ENCODE data around the gene ALG6. TPM values are rescaled to one million over a fixed set of nuclear protein-coding genes. Genes with fewer than 3 reads are reported as not detected.
"Not testable (repeated sequence)": the region's sequence is repeated elsewhere in the genome, so short reads cannot be mapped to it uniquely, and the experiment has no call there.

The ALG6 gene
- total and polyA plus RNA-seq, 5 donors, result 5.0 to 6.2 (median 5.4) TPM

- no peaks in the 10 kb centered on the region for H3K27me3 ChIP-seq (ENCODE audit: control insufficient read depth, insufficient read depth)
- intact Hi-C loops (cut with DNase I), result no loop called here
- WGBS, result 99% methylated on average over 1 of the region's 1 CpG
These were observed 94.3 kb downstream of the ALG6 start for GRCh38 chr1:63461661-63462230.

GRCh38 chr1:63463248-63463647 lies 95.8 kb downstream of the ALG6 start:
- intact Hi-C loops (cut with DNase I), result no loop called here
- ATAC-seq (no peak), DNase-seq (no peak)
- Histone ChIP-seq H3K4me1 (ENCODE audit: control insufficient read depth, insufficient read depth, low read length) (no peaks in the 10 kb centered on the region), H3K9me3 (ENCODE audit: control insufficient read depth, low read length) (no peaks in the 10 kb centered on the region), H3K27ac (ENCODE audit: low read length) (no peak overlapping the region), H3K4me3 (ENCODE audit: low read length) (no peak overlapping the region), H3K27me3 (ENCODE audit: control insufficient read depth, insufficient read depth) (no peaks in the 10 kb centered on the region)
- WGBS, result 76% methylated on average over 3 of the region's 3 CpGs

More at GRCh38 chr1:63461661-63462230, 94.3 kb downstream of the ALG6 start:
- Histone ChIP-seq H3K27ac (ENCODE audit: low read length) (no peak overlapping the region), H3K4me3 (ENCODE audit: low read length) (no peak overlapping the region), H3K9me3 (ENCODE audit: control insufficient read depth, low read length) (no peaks in the 10 kb centered on the region), H3K4me1 (ENCODE audit: control insufficient read depth, insufficient read depth, low read length) (no peaks in the 10 kb centered on the region)
- no peak for DNase-seq
- ATAC-seq, result no peak

GRCh38 chr1:63466181-63466580 lies 98.8 kb downstream of the ALG6 start:
- Histone ChIP-seq H3K4me3 (ENCODE audit: low read length) (no peak overlapping the region), H3K9me3 (ENCODE audit: control insufficient read depth, low read length) (no peaks in the 10 kb centered on the region), H3K4me1 (ENCODE audit: control insufficient read depth, insufficient read depth, low read length) (no peaks in the 10 kb centered on the region), H3K27me3 (ENCODE audit: control insufficient read depth, insufficient read depth) (no peaks in the 10 kb centered on the region), H3K27ac (ENCODE audit: low read length) (no peak overlapping the region)
- DNase-seq (no peak), ATAC-seq (no peak)
- WGBS, result 85% methylated on average over 7 of the region's 7 CpGs
- intact Hi-C loops (cut with DNase I), result no loop called here

- H3K4me3 ChIP-seq (ENCODE audit: low read length), result no peak overlapping the region
- H3K27ac ChIP-seq (ENCODE audit: low read length), result no peak overlapping the region
- H3K27me3 ChIP-seq (ENCODE audit: control insufficient read depth, insufficient read depth), result no peaks in the 10 kb centered on the region
- H3K4me1 ChIP-seq (ENCODE audit: control insufficient read depth, insufficient read depth, low read length), result no peaks in the 10 kb centered on the region
- 95% methylated on average over 3 of the region's 3 CpGs for WGBS
- H3K9me3 ChIP-seq (ENCODE audit: control insufficient read depth, low read length), result no peaks in the 10 kb centered on the region
- intact Hi-C loops (cut with DNase I), result no loop called here
- no peak for DNase-seq
- no peak for ATAC-seq
These were observed 99.3 kb downstream of the ALG6 start for GRCh38 chr1:63466759-63467158.

- intact Hi-C loops (cut with DNase I); H3K27ac ChIP-seq (ENCODE audit: low read length); H3K27me3 ChIP-seq (ENCODE audit: control insufficient read depth, insufficient read depth); H3K4me3 ChIP-seq (ENCODE audit: low read length); DNase-seq; ATAC-seq; H3K4me1 ChIP-seq (ENCODE audit: control insufficient read depth, insufficient read depth, low read length); H3K9me3 ChIP-seq (ENCODE audit: control insufficient read depth, low read length): not testable (repeated sequence)
- 98% methylated on average over 5 of the region's 5 CpGs for WGBS
These were observed 101.3 kb downstream of the ALG6 start for GRCh38 chr1:63468683-63469082.

- no peak for ATAC-seq
- intact Hi-C loops (cut with DNase I), result no loop called here
- no peaks in the 10 kb centered on the region for H3K4me1 ChIP-seq (ENCODE audit: control insufficient read depth, insufficient read depth, low read length)
- no peak for DNase-seq
- WGBS, result 92% methylated on average over 7 of the region's 7 CpGs
- no peak overlapping the region for H3K27ac ChIP-seq (ENCODE audit: low read length)
- no peak overlapping the region for H3K4me3 ChIP-seq (ENCODE audit: low read length)
- no peaks in the 10 kb centered on the region for H3K27me3 ChIP-seq (ENCODE audit: control insufficient read depth, insufficient read depth)
- no peaks in the 10 kb centered on the region for H3K9me3 ChIP-seq (ENCODE audit: control insufficient read depth, low read length)
These were observed 108.3 kb downstream of the ALG6 start for GRCh38 chr1:63475761-63476160.

- no peak for DNase-seq
- ATAC-seq, result no peak
- no peaks in the 10 kb centered on the region for H3K27me3 ChIP-seq (ENCODE audit: control insufficient read depth, insufficient read depth)
- intact Hi-C loops (cut with DNase I), result no loop called here
- WGBS, result 76% methylated on average over 1 of the region's 1 CpG
- no peak overlapping the region for H3K4me3 ChIP-seq (ENCODE audit: low read length)
- H3K27ac ChIP-seq (ENCODE audit: low read length), result no peak overlapping the region
- H3K9me3 ChIP-seq (ENCODE audit: control insufficient read depth, low read length), result no peaks in the 10 kb centered on the region
- H3K4me1 ChIP-seq (ENCODE audit: control insufficient read depth, insufficient read depth, low read length), result no peaks in the 10 kb centered on the region
These were observed 112.6 kb downstream of the ALG6 start for GRCh38 chr1:63480057-63480456.

- intact Hi-C loops (cut with DNase I), result no loop called here
- ATAC-seq (peak; percentile 64 to 67), DNase-seq (no peak)
- H3K4me3 ChIP-seq (ENCODE audit: low read length), result no peak overlapping the region
- H3K4me1 ChIP-seq (ENCODE audit: control insufficient read depth, insufficient read depth, low read length), result no peaks in the 10 kb centered on the region
- no peak overlapping the region for H3K27ac ChIP-seq (ENCODE audit: low read length)
- H3K9me3 ChIP-seq (ENCODE audit: control insufficient read depth, low read length), result no peaks in the 10 kb centered on the region
- H3K27me3 ChIP-seq (ENCODE audit: control insufficient read depth, insufficient read depth), result no peaks in the 10 kb centered on the region
- 66% methylated on average over 1 of the region's 1 CpG for WGBS
These were observed 119.2 kb downstream of the ALG6 start for GRCh38 chr1:63486629-63487028.

- intact Hi-C loops (cut with DNase I), result no loop called here
- H3K4me3 ChIP-seq (ENCODE audit: low read length), result peak overlapping the region; percentile 65
- no peaks in the 10 kb centered on the region for H3K27me3 ChIP-seq (ENCODE audit: control insufficient read depth, insufficient read depth)
- WGBS, result 55% methylated on average over 8 of the region's 8 CpGs
- H3K27ac ChIP-seq (ENCODE audit: low read length), result no peak overlapping the region
- ATAC-seq (peak; percentile 77 to 85), DNase-seq (no peak)
- no peaks in the 10 kb centered on the region for H3K4me1 ChIP-seq (ENCODE audit: control insufficient read depth, insufficient read depth, low read length)
- H3K9me3 ChIP-seq (ENCODE audit: control insufficient read depth, low read length), result no peaks in the 10 kb centered on the region
These were observed 120.1 kb downstream of the ALG6 start for GRCh38 chr1:63487336-63488065.

Measured in right cardiac atrium (tissue), 5 donors.